OCI-LY7 (cell line): ENCODE data around the gene SLC4A11. TPM values are rescaled to one million over a fixed set of nuclear protein-coding genes. Genes with fewer than 3 reads are reported as not detected.

Experiments
- BruUV-seq: library from RNA; stranded (reverse); fragments of 400-500 nt; replicated peaks from 2 replicates; lab custom pipeline; 2021; lab: Mats Ljungman, UMichigan
- CTCF ChIA-PET: fragments of 300-600 bp; sonication (Branson Sonifier 250); formaldehyde crosslinking; loops from one replicate; lab custom pipeline; 2022; ENCODE audit warnings: antibody characterized with exemption; ENCODE audit not compliant: unreplicated experiment; lab: Charles Lee
- POLR2A ChIA-PET: fragments of 300-600 bp; sonication (Branson Sonifier 250); formaldehyde crosslinking; loops from one replicate; lab custom pipeline; 2022; ENCODE audit warnings: antibody characterized with exemption; lab: Charles Lee
- DNase-seq: peaks from one replicate; pipeline ENCODE4 v3.0.0-alpha.2; 2015; ENCODE audit warnings: low spot score
- H2AFZ ChIP-seq: fragments of 200-600 bp; sonication (generic), shearing (Covaris generic); 2 replicates; pipeline ENCODE4 v1.6.1; 2014; ENCODE audit warnings: mild to moderate bottlenecking, antibody characterized with exemption, low read length, moderate library complexity
- H3K27ac ChIP-seq: fragments of 200-600 bp; sonication (generic); 2 replicates; pipeline ENCODE4 v1.5.1; 2014; ENCODE audit warnings: mixed run types, low read depth, mild to moderate bottlenecking, moderate library complexity, low read length, inconsistent platforms; ENCODE audit not compliant: poor library complexity, severe bottlenecking
- H3K36me3 ChIP-seq: fragments of 200-600 bp; sonication (generic); 2 replicates; pipeline ENCODE4 v1.6.1; 2014; ENCODE audit warnings: mild to moderate bottlenecking, antibody characterized with exemption, low read length, moderate library complexity, mixed read lengths; ENCODE audit not compliant: insufficient read depth
- H3K4me1 ChIP-seq: fragments of 200-600 bp; sonication (generic); 2 replicates; pipeline ENCODE4 v1.5.1; 2014; ENCODE audit warnings: mild to moderate bottlenecking, low read length; ENCODE audit not compliant: insufficient read depth, poor library complexity, severe bottlenecking
- H3K4me2 ChIP-seq: fragments of 200-600 bp; sonication (generic); 2 replicates; pipeline ENCODE4 v1.6.1; 2014; ENCODE audit warnings: mild to moderate bottlenecking, low read length
- H3K4me3 ChIP-seq: fragments of 200-600 bp; sonication (generic); 2 replicates; pipeline ENCODE4 v1.5.1; 2014; ENCODE audit warnings: mild to moderate bottlenecking, low read depth, low read length; ENCODE audit not compliant: poor library complexity, severe bottlenecking
- H3K79me2 ChIP-seq: fragments of 200-600 bp; sonication (generic); 2 replicates; pipeline ENCODE4 v1.6.1; 2016; ENCODE audit warnings: low read depth, mild to moderate bottlenecking, low read length, moderate library complexity, mixed read lengths; ENCODE audit not compliant: insufficient read depth
- H3K9me2 ChIP-seq: fragments of 200-600 bp; sonication (generic); 2 replicates; pipeline ENCODE4 v1.6.1; 2016; ENCODE audit warnings: mild to moderate bottlenecking, low read length, mixed read lengths; ENCODE audit not compliant: insufficient read depth
- H3K9me3 ChIP-seq: fragments of 200-600 bp; sonication (generic); 2 replicates; pipeline ENCODE4 v1.6.1; 2014; ENCODE audit warnings: mild to moderate bottlenecking, mixed run types, low read length, mixed read lengths
- H4K20me1 ChIP-seq: fragments of 200-600 bp; sonication (generic); 2 replicates; pipeline ENCODE4 v1.6.1; 2014; ENCODE audit warnings: mild to moderate bottlenecking, antibody characterized with exemption, low read length, moderate library complexity, mixed read lengths; ENCODE audit not compliant: insufficient read depth
- EZH2phosphoT487 ChIP-seq: fragments of 200-600 bp; sonication (generic); IDR thresholded peaks from 2 replicates; pipeline ENCODE4 v1.6.1; 2018; ENCODE audit warnings: low read depth, borderline replicate concordance, mild to moderate bottlenecking, mixed run types, antibody characterized with exemption, low read length, moderate library complexity, mixed read lengths
- intact Hi-C: fragments of 100-400 bp; cut with micrococcal nuclease; formaldehyde crosslinking; loops from one replicate; pipeline ENCODE4 v1.10.0; 2022; ENCODE audit not compliant: unreplicated experiment
- total RNA-seq, 2 experiments: library from RNA; depleted of rRNA in 1 of 2; stranded (reverse); fragments of >200 nt in 1 of 2; shearing (Covaris generic) in 1 of 2; gene quantifications; 2 replicates each; pipeline ENCODE4 v1.2.3, GENCODE V29; 2014 to 2022
- TF ChIP-seq, protein P1 (sequence below): fragments of 200-600 bp; sonication (generic); conservative IDR thresholded peaks from 2 replicates; pipeline ENCODE4 v1.5.1; 2014; ENCODE audit warnings: mild to moderate bottlenecking, antibody characterized with exemption, low read length, moderate library complexity, mixed read lengths

SLC4A11 gene
- total RNA-seq, 2 experiments from 2014 or later: 4.4 to 26.9 TPM

DNA sequence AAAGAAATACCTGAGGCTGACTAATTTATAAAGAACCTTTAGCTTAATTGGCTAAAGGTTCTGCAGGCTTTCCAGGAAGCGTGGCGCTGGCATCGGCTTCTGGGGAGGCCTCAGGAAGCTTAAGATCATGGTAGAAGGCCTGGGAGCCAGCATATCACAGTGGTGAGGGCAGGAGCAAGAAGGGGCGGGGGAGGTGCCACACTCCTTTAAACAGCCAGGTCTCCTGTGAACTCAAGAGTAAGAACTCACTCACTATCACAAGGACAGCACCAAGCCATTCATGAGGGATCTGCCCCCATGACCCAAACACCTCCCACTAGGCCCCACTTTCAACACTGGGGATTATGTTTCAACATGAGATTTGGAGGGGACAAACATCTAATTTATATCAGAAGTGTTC is 34.4 kb upstream of the SLC4A11 start:
- BruUV-seq: no TSS peak
- DNase-seq: no peak
- Histone ChIP-seq H4K20me1 (no peaks in the 10 kb centered on the region), H3K9me2 (no peaks in the 10 kb centered on the region), H3K4me1 (no peaks in the 10 kb centered on the region), H3K27ac (no peak overlapping the region), H3K36me3 (no peaks in the 10 kb centered on the region), H3K9me3 (no peaks in the 10 kb centered on the region), H3K79me2 (no peaks in the 10 kb centered on the region), H3K4me2 (no peak overlapping the region), H3K4me3 (no peak overlapping the region), H2AFZ (no peak overlapping the region)
- ChIA-PET CTCF (no interaction called here), POLR2A (interaction anchor here (0.7 kb wide), 1 partner anchor 56 kb away, joined by 3 read pairs; no protein-coding TSS in a partner anchor)
- TF ChIP-seq, protein P1, sequence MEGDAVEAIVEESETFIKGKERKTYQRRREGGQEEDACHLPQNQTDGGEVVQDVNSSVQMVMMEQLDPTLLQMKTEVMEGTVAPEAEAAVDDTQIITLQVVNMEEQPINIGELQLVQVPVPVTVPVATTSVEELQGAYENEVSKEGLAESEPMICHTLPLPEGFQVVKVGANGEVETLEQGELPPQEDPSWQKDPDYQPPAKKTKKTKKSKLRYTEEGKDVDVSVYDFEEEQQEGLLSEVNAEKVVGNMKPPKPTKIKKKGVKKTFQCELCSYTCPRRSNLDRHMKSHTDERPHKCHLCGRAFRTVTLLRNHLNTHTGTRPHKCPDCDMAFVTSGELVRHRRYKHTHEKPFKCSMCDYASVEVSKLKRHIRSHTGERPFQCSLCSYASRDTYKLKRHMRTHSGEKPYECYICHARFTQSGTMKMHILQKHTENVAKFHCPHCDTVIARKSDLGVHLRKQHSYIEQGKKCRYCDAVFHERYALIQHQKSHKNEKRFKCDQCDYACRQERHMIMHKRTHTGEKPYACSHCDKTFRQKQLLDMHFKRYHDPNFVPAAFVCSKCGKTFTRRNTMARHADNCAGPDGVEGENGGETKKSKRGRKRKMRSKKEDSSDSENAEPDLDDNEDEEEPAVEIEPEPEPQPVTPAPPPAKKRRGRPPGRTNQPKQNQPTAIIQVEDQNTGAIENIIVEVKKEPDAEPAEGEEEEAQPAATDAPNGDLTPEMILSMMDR: no peak
- TF ChIP-seq EZH2phosphoT487: no peak
- intact Hi-C loops: no loop called here

DNA sequence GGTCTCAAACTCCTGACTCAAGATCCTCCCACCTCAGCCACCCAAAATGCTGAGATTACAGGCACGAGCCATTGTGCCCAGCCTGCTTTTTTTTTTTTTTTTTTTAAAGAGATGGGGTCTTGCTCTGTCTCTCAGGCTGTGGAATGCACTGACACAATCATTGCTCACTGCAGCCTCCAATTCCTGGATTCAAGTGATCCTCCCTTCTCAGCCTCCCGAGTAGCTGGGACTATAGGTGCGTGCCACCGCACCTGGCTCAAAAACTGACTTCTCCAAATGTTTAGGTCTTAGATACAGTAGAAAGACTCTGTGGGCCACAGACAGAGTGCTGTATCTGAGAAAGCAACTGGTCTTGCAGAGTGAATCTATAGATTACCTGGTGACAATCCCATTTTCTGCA is 31.1 kb upstream of the SLC4A11 start:
- CTCF ChIA-PET: no interaction called here

DNA sequence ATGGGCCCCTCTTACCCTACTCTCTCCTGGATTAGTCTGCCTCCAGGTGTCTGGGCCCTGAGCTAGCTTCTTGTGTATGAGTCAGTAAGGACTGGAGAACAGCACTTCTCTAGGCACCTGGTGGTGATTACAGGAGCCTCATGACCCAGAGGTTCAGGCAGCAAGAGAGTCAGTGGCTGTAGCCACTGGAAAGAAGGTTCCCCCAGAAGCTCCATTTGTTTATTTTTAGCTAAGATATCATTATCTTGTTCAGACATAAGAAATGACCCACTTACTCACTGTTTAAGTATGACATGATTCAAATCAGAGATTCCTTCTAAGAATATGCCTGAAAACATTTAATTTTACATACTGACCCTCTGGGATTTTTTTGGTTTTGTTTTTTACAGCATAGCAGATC is 23.6 kb upstream of the SLC4A11 start:
- Histone ChIP-seq H3K4me3 (no peak overlapping the region), H2AFZ (no peak overlapping the region), H3K79me2 (no peaks in the 10 kb centered on the region), H3K4me2 (no peak overlapping the region), H3K36me3 (no peaks in the 10 kb centered on the region), H3K9me3 (no peaks in the 10 kb centered on the region), H3K4me1 (no peaks in the 10 kb centered on the region), H3K9me2 (no peaks in the 10 kb centered on the region), H4K20me1 (no peaks in the 10 kb centered on the region), H3K27ac (no peak overlapping the region)
- no peak for TF ChIP-seq EZH2phosphoT487
- TF ChIP-seq, protein P1: no peak
- no peak for DNase-seq
- ChIA-PET POLR2A (interaction anchor here (0.7 kb wide), 2 partner anchors 46 to 174 kb away, joined by 3 to 9 read pairs; no protein-coding TSS in a partner anchor), CTCF (no interaction called here)
- no TSS peak for BruUV-seq
- intact Hi-C loops: no loop called here

More for the DNA sequence above, 31.1 kb upstream of the SLC4A11 start:
- Histone ChIP-seq H3K27ac (no peak overlapping the region), H3K4me2 (no peak overlapping the region), H2AFZ (no peak overlapping the region), H4K20me1 (no peaks in the 10 kb centered on the region), H3K9me2 (no peaks in the 10 kb centered on the region), H3K36me3 (no peaks in the 10 kb centered on the region), H3K79me2 (no peaks in the 10 kb centered on the region), H3K4me1 (no peaks in the 10 kb centered on the region), H3K4me3 (no peak overlapping the region), H3K9me3 (no peaks in the 10 kb centered on the region)
- DNase-seq: no peak
- intact Hi-C loops: no loop called here
- no TSS peak for BruUV-seq
- TF ChIP-seq, protein P1: no peak
- TF ChIP-seq EZH2phosphoT487: no peak
- POLR2A ChIA-PET: no interaction called here
